Mammary epithelial cell (primary cell): ENCODE data around the gene CTSW.

Experiments
- EZH2 ChIP-seq: IDR thresholded peaks from 2 replicates; pipeline ENCODE4 v1.6.1; 2012; ENCODE audit warnings: low read length, inconsistent platforms, borderline replicate concordance
- TF ChIP-seq, protein P1 (sequence below), 2 donors: IDR thresholded peaks in 1 of 2; conservative IDR thresholded peaks in 1 of 2; 2 replicates each; pipeline ENCODE4 v1.5.1; 2011 to 2012; ENCODE audit warnings: inconsistent platforms in 2 of 2, low read length in 2 of 2, mild to moderate bottlenecking in 2 of 2, control low read depth in 1 of 2, low read depth in 1 of 2; ENCODE audit not compliant: insufficient read depth in 1 of 2; ENCODE audit errors: extremely low read depth in 1 of 2

DNA sequence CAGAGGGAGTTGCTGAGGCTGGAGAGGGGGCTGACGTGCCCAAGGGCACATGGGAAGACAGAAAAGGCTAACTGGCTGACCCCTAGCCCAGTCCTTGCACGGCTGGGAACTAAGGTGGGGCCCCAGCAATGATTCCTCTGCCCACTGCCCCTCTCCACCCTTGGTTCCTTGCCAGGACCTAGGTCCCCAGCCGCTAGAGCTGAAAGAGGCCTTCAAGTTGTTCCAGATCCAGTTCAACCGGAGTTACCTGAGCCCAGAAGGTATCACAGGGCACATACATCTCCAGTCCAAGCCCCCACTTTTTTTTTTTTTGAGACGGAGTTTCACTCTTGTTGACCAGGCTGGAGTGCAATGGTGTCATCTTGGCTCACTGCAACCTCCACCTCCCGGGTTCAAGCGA is 390 bp downstream of the CTSW start:
- TF ChIP-seq, protein P1, sequence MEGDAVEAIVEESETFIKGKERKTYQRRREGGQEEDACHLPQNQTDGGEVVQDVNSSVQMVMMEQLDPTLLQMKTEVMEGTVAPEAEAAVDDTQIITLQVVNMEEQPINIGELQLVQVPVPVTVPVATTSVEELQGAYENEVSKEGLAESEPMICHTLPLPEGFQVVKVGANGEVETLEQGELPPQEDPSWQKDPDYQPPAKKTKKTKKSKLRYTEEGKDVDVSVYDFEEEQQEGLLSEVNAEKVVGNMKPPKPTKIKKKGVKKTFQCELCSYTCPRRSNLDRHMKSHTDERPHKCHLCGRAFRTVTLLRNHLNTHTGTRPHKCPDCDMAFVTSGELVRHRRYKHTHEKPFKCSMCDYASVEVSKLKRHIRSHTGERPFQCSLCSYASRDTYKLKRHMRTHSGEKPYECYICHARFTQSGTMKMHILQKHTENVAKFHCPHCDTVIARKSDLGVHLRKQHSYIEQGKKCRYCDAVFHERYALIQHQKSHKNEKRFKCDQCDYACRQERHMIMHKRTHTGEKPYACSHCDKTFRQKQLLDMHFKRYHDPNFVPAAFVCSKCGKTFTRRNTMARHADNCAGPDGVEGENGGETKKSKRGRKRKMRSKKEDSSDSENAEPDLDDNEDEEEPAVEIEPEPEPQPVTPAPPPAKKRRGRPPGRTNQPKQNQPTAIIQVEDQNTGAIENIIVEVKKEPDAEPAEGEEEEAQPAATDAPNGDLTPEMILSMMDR (conservative IDR thresholded peaks at IDR 0.05 in 1 of 2, IDR thresholded peaks at IDR 0.05 in 1 of 2; ENCODE audit: extremely low read depth in 1 of 2, insufficient read depth in 1 of 2, low read depth in 1 of 2, low read length in 2 of 2) = no peak
- TF ChIP-seq EZH2 = no peak
